Measurements from ENCODE around the gene MYOZ2. TPM values are rescaled to one million over a fixed set of nuclear protein-coding genes. Genes with fewer than 3 reads are reported as not detected.
A peak's percentile ranks its signal among the peaks of the same experiment; 100 is the strongest.

Gene MYOZ2
- total RNA-seq, 2 donors from 2014 or later, result not detected

DNA sequence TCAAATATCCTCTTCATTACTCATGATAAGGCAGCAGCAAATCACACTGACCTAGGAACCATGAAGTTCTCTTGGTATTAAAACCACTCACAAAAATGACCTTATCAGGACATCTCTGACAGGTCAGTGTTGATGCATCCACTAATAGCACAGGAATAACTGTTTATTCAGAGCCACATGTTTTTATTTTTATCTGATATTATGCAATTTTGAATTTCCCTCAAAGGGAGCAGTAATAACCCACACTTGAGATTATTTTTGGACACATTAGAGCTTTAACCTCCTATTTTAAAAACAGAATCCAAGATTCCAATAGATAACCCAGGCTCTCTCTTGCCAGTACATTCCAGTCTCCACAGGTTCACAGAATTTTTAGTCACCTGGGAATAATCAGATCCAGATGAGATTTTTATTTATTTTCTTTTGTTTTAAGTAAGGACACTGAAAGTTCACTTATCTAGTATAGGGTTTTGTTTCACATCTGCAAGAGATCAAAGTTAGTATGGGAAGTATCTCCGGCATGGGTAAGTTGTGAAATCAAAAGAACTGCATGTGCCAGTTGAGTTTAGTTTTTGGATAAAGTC is 36.3 kb upstream of the MYOZ2 start:
- 86% methylated on average over 1 of the region's 1 CpG; no CpG with 5 or more reads in 1 of the 2 experiments for WGBS, 2 experiments (ENCODE audit: insufficient coverage in 1 of 2, insufficient read length in 1 of 2)
- no peaks in the 10 kb centered on the region for H3K9me3 Mint-ChIP-seq
- DNase-seq, result no peak

DNA sequence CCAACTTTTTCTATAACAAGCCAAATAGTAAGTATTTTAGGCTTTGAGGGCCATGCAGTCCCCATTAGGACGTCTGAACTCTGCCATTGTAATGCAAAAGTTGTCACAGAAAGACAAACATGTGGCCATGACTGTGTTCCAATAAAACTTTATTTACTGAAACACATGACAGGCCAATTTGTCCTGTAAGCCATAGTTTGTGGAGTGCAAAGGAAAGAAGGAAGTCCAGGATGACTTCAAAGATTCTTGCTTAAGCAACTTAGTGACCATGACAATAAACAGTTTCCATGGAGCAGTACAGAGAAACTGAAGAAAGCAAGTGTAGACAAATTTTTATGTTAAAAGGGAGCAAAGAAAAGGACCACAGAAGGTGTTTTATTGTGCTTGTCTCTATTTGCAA is 35.0 kb upstream of the MYOZ2 start:
- no peak overlapping the region for H3K27ac ChIP-seq (ENCODE audit: low read depth, low read length)
- TF ChIP-seq, protein P1, sequence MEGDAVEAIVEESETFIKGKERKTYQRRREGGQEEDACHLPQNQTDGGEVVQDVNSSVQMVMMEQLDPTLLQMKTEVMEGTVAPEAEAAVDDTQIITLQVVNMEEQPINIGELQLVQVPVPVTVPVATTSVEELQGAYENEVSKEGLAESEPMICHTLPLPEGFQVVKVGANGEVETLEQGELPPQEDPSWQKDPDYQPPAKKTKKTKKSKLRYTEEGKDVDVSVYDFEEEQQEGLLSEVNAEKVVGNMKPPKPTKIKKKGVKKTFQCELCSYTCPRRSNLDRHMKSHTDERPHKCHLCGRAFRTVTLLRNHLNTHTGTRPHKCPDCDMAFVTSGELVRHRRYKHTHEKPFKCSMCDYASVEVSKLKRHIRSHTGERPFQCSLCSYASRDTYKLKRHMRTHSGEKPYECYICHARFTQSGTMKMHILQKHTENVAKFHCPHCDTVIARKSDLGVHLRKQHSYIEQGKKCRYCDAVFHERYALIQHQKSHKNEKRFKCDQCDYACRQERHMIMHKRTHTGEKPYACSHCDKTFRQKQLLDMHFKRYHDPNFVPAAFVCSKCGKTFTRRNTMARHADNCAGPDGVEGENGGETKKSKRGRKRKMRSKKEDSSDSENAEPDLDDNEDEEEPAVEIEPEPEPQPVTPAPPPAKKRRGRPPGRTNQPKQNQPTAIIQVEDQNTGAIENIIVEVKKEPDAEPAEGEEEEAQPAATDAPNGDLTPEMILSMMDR (conservative IDR thresholded peaks at IDR 0.05), result no peak
- H3K9ac ChIP-seq (ENCODE audit: extremely low read depth, low read length, poor library complexity, severe bottlenecking), result no peak overlapping the region
- no peak overlapping the region for H3K4me3 Mint-ChIP-seq
- no peaks in the 10 kb centered on the region for H3K9me3 Mint-ChIP-seq
- H3K36me3 Mint-ChIP-seq (ENCODE audit: low read depth), result no peaks in the 10 kb centered on the region
- H3K4me1 ChIP-seq (ENCODE audit: control insufficient read depth, insufficient read depth, low read length), result no peaks in the 10 kb centered on the region
- no peaks in the 10 kb centered on the region for H3K9me3 ChIP-seq (ENCODE audit: control insufficient read depth, low read length)
- DNase-seq, result no peak
- H3K4me1 Mint-ChIP-seq, result peaks cover 3% of the 10 kb centered on the region
- H3K27ac Mint-ChIP-seq, result no peak overlapping the region
- 10 to 26% methylated on average over 1 of the region's 1 CpG for WGBS, 2 experiments (ENCODE audit: insufficient coverage in 1 of 2, insufficient read length in 1 of 2)
- H3K27me3 ChIP-seq (ENCODE audit: control insufficient read depth, insufficient read depth, low read length, poor library complexity, severe bottlenecking), result no peaks in the 10 kb centered on the region
- H3K36me3 ChIP-seq (ENCODE audit: control insufficient read depth, insufficient read depth, low read length), result no peaks in the 10 kb centered on the region
- H3K4me3 ChIP-seq (ENCODE audit: low read length), result no peak overlapping the region
- no peaks in the 10 kb centered on the region for H3K27me3 Mint-ChIP-seq (ENCODE audit: insufficient read depth)

More for the DNA sequence above, 36.3 kb upstream of the MYOZ2 start:
- Mint-ChIP-seq H3K4me3 (no peak overlapping the region), H3K4me1 (peaks cover 3% of the 10 kb centered on the region), H3K27me3 (ENCODE audit: insufficient read depth) (no peaks in the 10 kb centered on the region), H3K27ac (no peak overlapping the region), H3K36me3 (ENCODE audit: low read depth) (no peaks in the 10 kb centered on the region)
- no peak overlapping the region for H3K27ac ChIP-seq (ENCODE audit: low read depth, low read length)
- no peak overlapping the region for H3K9ac ChIP-seq (ENCODE audit: extremely low read depth, low read length, poor library complexity, severe bottlenecking)
- H3K27me3 ChIP-seq (ENCODE audit: control insufficient read depth, insufficient read depth, low read length, poor library complexity, severe bottlenecking), result no peaks in the 10 kb centered on the region
- H3K4me3 ChIP-seq (ENCODE audit: low read length), result no peak overlapping the region
- TF ChIP-seq, protein P1 (conservative IDR thresholded peaks at IDR 0.05), result no peak
- no peaks in the 10 kb centered on the region for H3K36me3 ChIP-seq (ENCODE audit: control insufficient read depth, insufficient read depth, low read length)
- H3K4me1 ChIP-seq (ENCODE audit: control insufficient read depth, insufficient read depth, low read length), result no peaks in the 10 kb centered on the region
- no peaks in the 10 kb centered on the region for H3K9me3 ChIP-seq (ENCODE audit: control insufficient read depth, low read length)

DNA sequence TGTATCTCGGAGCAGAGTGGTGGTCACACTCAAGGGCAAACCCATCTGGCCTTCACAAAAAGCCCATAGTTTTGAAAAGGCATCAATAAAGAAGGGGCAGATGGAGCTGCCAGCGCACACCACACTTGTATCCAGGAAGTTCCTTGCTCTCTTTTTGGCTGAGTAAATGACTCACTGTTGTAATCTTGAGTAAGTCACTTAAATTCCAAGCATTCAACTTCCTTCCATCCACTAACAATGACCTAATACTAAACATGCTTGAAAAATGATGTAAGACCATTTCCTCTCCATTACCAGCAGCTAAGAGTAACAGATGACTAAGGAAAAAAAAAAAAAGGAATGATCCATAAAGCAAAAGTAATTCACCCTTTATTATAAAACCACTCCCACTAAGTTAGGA is 32.4 kb upstream of the MYOZ2 start:
- Mint-ChIP-seq H3K27ac (peak overlapping the region; percentile 87), H3K27me3 (ENCODE audit: insufficient read depth) (no peaks in the 10 kb centered on the region), H3K4me1 (peaks cover 3% of the 10 kb centered on the region), H3K36me3 (ENCODE audit: low read depth) (no peaks in the 10 kb centered on the region), H3K9me3 (no peaks in the 10 kb centered on the region), H3K4me3 (no peak overlapping the region)
- no peak overlapping the region for H3K9ac ChIP-seq (ENCODE audit: extremely low read depth, low read length, poor library complexity, severe bottlenecking)
- H3K9me3 ChIP-seq (ENCODE audit: control insufficient read depth, low read length), result no peaks in the 10 kb centered on the region
- WGBS, 2 experiments (ENCODE audit: insufficient coverage in 1 of 2, insufficient read length in 1 of 2), result 83 to 87% methylated on average over 2 of the region's 2 CpGs
- H3K4me3 ChIP-seq (ENCODE audit: low read length), result no peak overlapping the region
- no peak overlapping the region for H3K27ac ChIP-seq (ENCODE audit: low read depth, low read length)
- H3K4me1 ChIP-seq (ENCODE audit: control insufficient read depth, insufficient read depth, low read length), result no peaks in the 10 kb centered on the region
- TF ChIP-seq, protein P1 (conservative IDR thresholded peaks at IDR 0.05), result no peak
- H3K36me3 ChIP-seq (ENCODE audit: control insufficient read depth, insufficient read depth, low read length), result no peaks in the 10 kb centered on the region
- no peaks in the 10 kb centered on the region for H3K27me3 ChIP-seq (ENCODE audit: control insufficient read depth, insufficient read depth, low read length, poor library complexity, severe bottlenecking)
- no peak for DNase-seq
